Measurements from ENCODE around the gene WDR91.

Gene WDR91

GRCh38 chr7:135232720-135233119 is 21.4 kb upstream of the WDR91 start:
- DNase-seq (ENCODE audit: insufficient read length, low spot score) (no peak), FAIRE-seq (no peak)
- TF ChIP-seq, protein P1, sequence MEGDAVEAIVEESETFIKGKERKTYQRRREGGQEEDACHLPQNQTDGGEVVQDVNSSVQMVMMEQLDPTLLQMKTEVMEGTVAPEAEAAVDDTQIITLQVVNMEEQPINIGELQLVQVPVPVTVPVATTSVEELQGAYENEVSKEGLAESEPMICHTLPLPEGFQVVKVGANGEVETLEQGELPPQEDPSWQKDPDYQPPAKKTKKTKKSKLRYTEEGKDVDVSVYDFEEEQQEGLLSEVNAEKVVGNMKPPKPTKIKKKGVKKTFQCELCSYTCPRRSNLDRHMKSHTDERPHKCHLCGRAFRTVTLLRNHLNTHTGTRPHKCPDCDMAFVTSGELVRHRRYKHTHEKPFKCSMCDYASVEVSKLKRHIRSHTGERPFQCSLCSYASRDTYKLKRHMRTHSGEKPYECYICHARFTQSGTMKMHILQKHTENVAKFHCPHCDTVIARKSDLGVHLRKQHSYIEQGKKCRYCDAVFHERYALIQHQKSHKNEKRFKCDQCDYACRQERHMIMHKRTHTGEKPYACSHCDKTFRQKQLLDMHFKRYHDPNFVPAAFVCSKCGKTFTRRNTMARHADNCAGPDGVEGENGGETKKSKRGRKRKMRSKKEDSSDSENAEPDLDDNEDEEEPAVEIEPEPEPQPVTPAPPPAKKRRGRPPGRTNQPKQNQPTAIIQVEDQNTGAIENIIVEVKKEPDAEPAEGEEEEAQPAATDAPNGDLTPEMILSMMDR (IDR thresholded peaks at IDR 0.05; ENCODE audit: insufficient read depth, missing control alignments), result peak; percentile 44

- TF ChIP-seq, protein P1 (IDR thresholded peaks at IDR 0.05; ENCODE audit: insufficient read depth, missing control alignments), result no peak
- FAIRE-seq, result no peak
Measured at GRCh38 chr7:135232087-135232486, 20.8 kb upstream of the WDR91 start.

GRCh38 chr7:135231686-135232085 is 20.4 kb upstream of the WDR91 start:
- TF ChIP-seq, protein P1 (IDR thresholded peaks at IDR 0.05; ENCODE audit: insufficient read depth, missing control alignments), result no peak
- DNase-seq (ENCODE audit: insufficient read length, low spot score) (no peak), FAIRE-seq (no peak)

More at GRCh38 chr7:135232087-135232486, 20.8 kb upstream of the WDR91 start:
- no peak for DNase-seq (ENCODE audit: insufficient read length, low spot score)

- TF ChIP-seq, protein P1 (IDR thresholded peaks at IDR 0.05; ENCODE audit: insufficient read depth, missing control alignments), result no peak
- DNase-seq (ENCODE audit: insufficient read length, low spot score) (no peak), FAIRE-seq (no peak)
Measured at GRCh38 chr7:135224027-135224426, 12.7 kb upstream of the WDR91 start.

DNA sequence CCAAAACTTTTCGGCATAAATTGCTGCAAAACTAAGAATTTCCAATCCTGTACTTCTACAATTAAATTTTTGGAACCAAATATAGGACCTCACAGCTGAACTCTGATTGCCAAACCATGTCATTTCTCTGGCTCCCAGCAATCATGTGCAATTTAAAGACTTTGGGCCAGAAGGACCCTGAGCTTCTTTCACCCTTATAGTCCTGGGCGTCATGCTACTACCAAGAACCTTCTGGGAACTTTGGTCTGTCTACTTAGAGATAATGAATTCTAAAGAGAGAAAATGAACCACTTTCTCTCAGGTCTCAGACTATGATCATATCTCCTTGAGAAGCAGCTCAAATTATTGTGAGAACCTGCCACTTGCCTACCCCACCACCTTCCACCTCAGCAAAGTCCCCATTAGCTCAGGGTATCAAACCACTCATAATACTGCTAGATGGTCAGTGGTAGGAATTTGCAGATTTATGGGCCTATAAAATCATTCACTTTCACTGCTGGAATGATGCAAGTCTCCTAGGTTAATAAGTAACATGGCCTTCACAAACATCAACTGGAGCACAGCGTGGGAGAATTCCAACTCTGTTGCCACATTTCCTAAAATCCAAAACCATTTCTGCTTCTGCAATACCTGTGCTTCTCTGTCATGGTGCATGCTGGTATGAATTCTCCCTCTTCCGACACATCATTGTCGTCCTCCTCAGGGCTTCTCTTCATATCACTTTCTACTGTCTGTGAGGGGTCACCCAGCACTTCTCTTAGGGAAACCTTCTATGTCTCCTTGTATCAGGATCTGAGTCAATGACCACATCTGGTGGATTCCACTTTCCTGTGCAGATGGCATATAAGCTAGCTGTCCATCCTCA is 6.6 kb upstream of the WDR91 start:
- FAIRE-seq (no peak), DNase-seq (ENCODE audit: insufficient read length, low spot score) (no peak)
- TF ChIP-seq, protein P1 (IDR thresholded peaks at IDR 0.05; ENCODE audit: insufficient read depth, missing control alignments), result no peak

- TF ChIP-seq, protein P1 (IDR thresholded peaks at IDR 0.05; ENCODE audit: insufficient read depth, missing control alignments), result no peak
- FAIRE-seq (no peak), DNase-seq (ENCODE audit: insufficient read length, low spot score) (no peak)
Measured at GRCh38 chr7:135215698-135216097, 4.4 kb upstream of the WDR91 start.

GRCh38 chr7:135215180-135215579 is 3.9 kb upstream of the WDR91 start:
- TF ChIP-seq, protein P1 (IDR thresholded peaks at IDR 0.05; ENCODE audit: insufficient read depth, missing control alignments), result no peak
- no peak for FAIRE-seq
- no peak for DNase-seq (ENCODE audit: insufficient read length, low spot score)
